ENCODE measurements around the gene SNX11. TPM values are rescaled to one million over a fixed set of nuclear protein-coding genes. Genes with fewer than 3 reads are reported as not detected.
A peak's percentile ranks its signal among the peaks of the same experiment; 100 is the strongest.

SNX11 gene
- total RNA-seq, 2 donors from 2014 or later, result 15.2 to 16.0 TPM

- DNase-seq (ENCODE audit: low spot score), result no peak
- Histone ChIP-seq H3K36me3 (no peaks in the 10 kb centered on the region), H3K4me3 (no peak overlapping the region), H3K27me3 (replicated peaks; ENCODE audit: insufficient read depth) (no peaks in the 10 kb centered on the region), H3K27ac (no peak overlapping the region), H3K9me3 (no peaks in the 10 kb centered on the region), H3K4me1 (replicated peaks) (no peaks in the 10 kb centered on the region)
- no peak for TF ChIP-seq POLR2AphosphoS5 (IDR thresholded peaks at IDR 0.05)
- no peak for TF ChIP-seq CTCF (IDR thresholded peaks at IDR 0.05)
- no peak for TF ChIP-seq POLR2A (IDR thresholded peaks at IDR 0.05)
- intact Hi-C loops (cut with DNase I), result no loop called here
- WGBS, result 81% methylated on average over 4 of the region's 4 CpGs
Observed at GRCh38 chr17:48095611-48096010, 12.0 kb upstream of the SNX11 start.

- WGBS, result 20% methylated on average over 10 of the region's 10 CpGs
- H3K36me3 ChIP-seq, result no peaks in the 10 kb centered on the region
- TF ChIP-seq CTCF (IDR thresholded peaks at IDR 0.05) (no peak), POLR2AphosphoS5 (IDR thresholded peaks at IDR 0.05) (no peak)
- DNase-seq (ENCODE audit: low spot score), result no peak
- peak overlapping the region; percentile 87 to 94 for H3K4me3 ChIP-seq
- H3K4me1 ChIP-seq (replicated peaks), result no peaks in the 10 kb centered on the region
- H3K9me3 ChIP-seq, result no peaks in the 10 kb centered on the region
- H3K27me3 ChIP-seq (replicated peaks; ENCODE audit: insufficient read depth), result no peaks in the 10 kb centered on the region
- intact Hi-C loops (cut with DNase I), result no loop called here
- H3K27ac ChIP-seq, result peak overlapping the region; percentile 89 to 91
Observed at GRCh38 chr17:48100160-48100559, 7.4 kb upstream of the SNX11 start.

- H3K36me3 ChIP-seq, result no peaks in the 10 kb centered on the region
- H3K4me1 ChIP-seq (replicated peaks), result no peaks in the 10 kb centered on the region
- 2% methylated on average over 23 of the region's 23 CpGs for WGBS
- no peaks in the 10 kb centered on the region for H3K9me3 ChIP-seq
- intact Hi-C loops (cut with DNase I), result no loop called here
- H3K27ac ChIP-seq, result peak overlapping the region; percentile 89 to 91
- peak; percentile 57 for DNase-seq (ENCODE audit: low spot score)
- no peaks in the 10 kb centered on the region for H3K27me3 ChIP-seq (replicated peaks; ENCODE audit: insufficient read depth)
- TF ChIP-seq CTCF (IDR thresholded peaks at IDR 0.05) (no peak), POLR2A (IDR thresholded peaks at IDR 0.05) (no peak), POLR2AphosphoS5 (IDR thresholded peaks at IDR 0.05) (no peak)
- H3K4me3 ChIP-seq, result peak overlapping the region; percentile 87 to 94
Observed at GRCh38 chr17:48100591-48101011, 7.0 kb upstream of the SNX11 start.

GRCh38 chr17:48101012-48101720 lies 6.4 kb upstream of the SNX11 start, which contains the start of gene CBX1:
TSS of gene CBX1 (minus strand) at chr17:48101478. CDS start at chr17:48077004, 24,474 bp downstream.
- peak; percentile 88 for DNase-seq (ENCODE audit: low spot score)
- Histone ChIP-seq H3K27ac (peak within 1 kb of the TSS; percentile 89 to 91), H3K4me1 (replicated peaks) (no peaks in the 10 kb centered on the region), H3K9me3 (no peaks in the 10 kb centered on the region), H3K36me3 (no peaks in the 10 kb centered on the region), H3K4me3 (peak within 1 kb of the TSS; percentile 87 to 94), H3K27me3 (replicated peaks; ENCODE audit: insufficient read depth) (no peaks in the 10 kb centered on the region)
- intact Hi-C loops (cut with DNase I), result no loop called here
- TF ChIP-seq CTCF (IDR thresholded peaks at IDR 0.05), result peak in 1 of 4 experiments; percentile 18
- peak; percentile 96 for TF ChIP-seq POLR2AphosphoS5 (IDR thresholded peaks at IDR 0.05)
- TF ChIP-seq POLR2A (IDR thresholded peaks at IDR 0.05), result peak; percentile 75
- 1% methylated on average over 73 of the region's 79 CpGs for WGBS
